SK-N-SH treated with all-trans-retinoic acid at 6 μM for 48 hours (cell line): ENCODE measurements around the gene MAMSTR.

ENCODE experiments used
- BACH2 ChIP-seq: fragments of 250-450 bp; sonication (Bioruptor Pico); IDR thresholded peaks from 2 replicates; pipeline ENCODE4 v1.9.0; 2021; ENCODE audit warnings: mild to moderate bottlenecking, borderline replicate concordance
- CREB5 ChIP-seq: fragments of 250-450 bp; sonication (Bioruptor Pico); IDR thresholded peaks from 2 replicates; pipeline ENCODE4 v1.5.1; 2020; ENCODE audit warnings: low read depth, mild to moderate bottlenecking, moderate library complexity
- CSRNP3 ChIP-seq: fragments of 250-450 bp; sonication (Bioruptor Pico); IDR thresholded peaks from 2 replicates; pipeline ENCODE4 v1.5.1; 2021; ENCODE audit warnings: mild to moderate bottlenecking, moderate library complexity
- ESRRG ChIP-seq: fragments of 250-450 bp; sonication (Bioruptor Pico); IDR thresholded peaks from 2 replicates; pipeline ENCODE4 v1.6.1; 2021; ENCODE audit warnings: mild to moderate bottlenecking
- GLIS3 ChIP-seq: fragments of 250-450 bp; sonication (Bioruptor Pico); IDR thresholded peaks from 2 replicates; pipeline ENCODE4 v1.5.0; 2020; ENCODE audit warnings: mild to moderate bottlenecking, moderate library complexity
- ISL1 ChIP-seq: fragments of 250-450 bp; sonication (Bioruptor Pico); IDR thresholded peaks from 2 replicates; pipeline ENCODE4 v2.1.2; 2022; ENCODE audit warnings: mild to moderate bottlenecking, moderate library complexity
- PATZ1 ChIP-seq: fragments of 250-450 bp; sonication (Bioruptor Pico); IDR thresholded peaks from 2 replicates; pipeline ENCODE4 v1.8.0; 2020; ENCODE audit warnings: mild to moderate bottlenecking, moderate library complexity, borderline replicate concordance
- TCF4 ChIP-seq: fragments of 250-450 bp; sonication (Bioruptor Pico); IDR thresholded peaks from 2 replicates; pipeline ENCODE4 v1.8.0; 2021; ENCODE audit warnings: mild to moderate bottlenecking, moderate library complexity, borderline replicate concordance
- TOX ChIP-seq: fragments of 250-450 bp; sonication (Bioruptor Pico); IDR thresholded peaks from 2 replicates; pipeline ENCODE4 v1.8.0; 2021; ENCODE audit warnings: mild to moderate bottlenecking, moderate library complexity, borderline replicate concordance
- ZC3H10 ChIP-seq: fragments of 250-450 bp; sonication (Bioruptor Pico); IDR thresholded peaks from 2 replicates; pipeline ENCODE4 v1.5.1; 2021; ENCODE audit warnings: mild to moderate bottlenecking, moderate library complexity
- ZFP30 ChIP-seq: fragments of 450-650 bp; formaldehyde crosslinking; IDR thresholded peaks from 2 replicates; pipeline ENCODE4 v1.5.0; 2022; ENCODE audit warnings: mild to moderate bottlenecking, moderate library complexity
- ZNF565 ChIP-seq: fragments of 450-650 bp; formaldehyde crosslinking; conservative IDR thresholded peaks from 2 replicates; pipeline ENCODE4 v1.5.0; 2020; ENCODE audit warnings: low read depth, mild to moderate bottlenecking, moderate library complexity

GRCh38 chr19:48741129-48741999 lies 21.8 kb upstream of the MAMSTR start:
- TF ChIP-seq ZC3H10 (CRISPR knock-in tag) (no peak), ZNF565 (no peak), ISL1 (CRISPR knock-in tag) (no peak), TOX (CRISPR knock-in tag) (no peak), GLIS3 (CRISPR knock-in tag) (no peak), CREB5 (CRISPR knock-in tag) (no peak), TCF4 (CRISPR knock-in tag) (no peak), PATZ1 (CRISPR knock-in tag) (no peak), BACH2 (CRISPR knock-in tag) (no peak), CSRNP3 (CRISPR knock-in tag) (no peak), ZFP30 (CRISPR knock-in tag) (no peak), ESRRG (CRISPR knock-in tag) (no peak)
